A549 (cell line): Measurements from ENCODE around the gene DAZAP1. TPM values are rescaled to one million over a fixed set of nuclear protein-coding genes. Genes with fewer than 3 reads are reported as not detected.

Source experiments
- ATAC-seq, 2 experiments: fragments of 200-7000 bp in 1 of 2; fragments of >200 bp in 1 of 2; cut with Nextera tagmentation in 1 of 2; cut with Tn5 transposase in 1 of 2; 3 replicates each; pipeline versions ENCODE4 v1.8.0 to v1.9.1; 2018 to 2020; ENCODE audit warnings: mild to moderate bottlenecking in 1 of 2, moderate library complexity in 1 of 2
- CTCF ChIA-PET: fragments of 300-600 bp; sonication (Branson Sonifier 250); formaldehyde crosslinking; extraction: SDS; loops from one replicate; lab custom pipeline; 2021; ENCODE audit warnings: antibody characterized with exemption, inconsistent platforms; lab: Yijun Ruan, JAX
- POLR2A ChIA-PET: fragments of 350-600 bp; formaldehyde crosslinking; extraction: SDS; loops from one replicate; lab custom pipeline; 2021; ENCODE audit warnings: antibody characterized with exemption, inconsistent platforms; lab: Yijun Ruan, JAX
- DNase-seq, 2 experiments: peaks; one replicate each; pipeline versions ENCODE4 v3.0.0 to v3.0.0-alpha.2; 2011 to 2016; ENCODE audit warnings: low read depth in 1 of 2, low spot score in 1 of 2
- FAIRE-seq: peaks from 2 replicates; lab custom pipeline; 2011; peaks lifted over from hg19 to GRCh38; lab: Jason Lieb, UNC
- H3K27ac ChIP-seq, 2 experiments: fragments of >200 bp; sonication (Bioruptor Twin); formaldehyde crosslinking; 3 replicates each; pipeline ENCODE4 v1.5.1; 2016 to 2017
- H3K4me1 ChIP-seq: fragments of >200 bp; sonication (Bioruptor Twin); formaldehyde crosslinking; 3 replicates; pipeline ENCODE4 v1.6.1; 2016
- H3K4me2 ChIP-seq: fragments of >200 bp; sonication (Bioruptor Twin); formaldehyde crosslinking; 3 replicates; pipeline ENCODE4 v1.6.1; 2016
- H3K4me3 ChIP-seq: fragments of >200 bp; sonication (Bioruptor Twin); formaldehyde crosslinking; 3 replicates; pipeline ENCODE4 v1.5.1; 2016
- H3K9me3 ChIP-seq: fragments of >200 bp; sonication (Bioruptor Twin); formaldehyde crosslinking; 3 replicates; pipeline ENCODE4 v1.6.1; 2016
- BHLHE40 ChIP-seq: IDR thresholded peaks from 2 replicates; pipeline ENCODE4 v1.6.1; 2012; ENCODE audit warnings: low read depth, low read length, inconsistent platforms
- CBX2 ChIP-seq: fragments of 200-600 bp; sonication (generic); IDR thresholded peaks from 2 replicates; pipeline ENCODE4 v1.6.1; 2016; ENCODE audit warnings: low read depth, mild to moderate bottlenecking, borderline replicate concordance
- CHD2 ChIP-seq: fragments of 150-350 bp; IDR thresholded peaks from 2 replicates; pipeline ENCODE4 v1.6.1; 2014; ENCODE audit warnings: low read length; ENCODE audit not compliant: partially characterized antibody
- E2F6 ChIP-seq: IDR thresholded peaks from 2 replicates; pipeline ENCODE4 v1.6.1; 2012; ENCODE audit warnings: low read depth, borderline replicate concordance
- EHF ChIP-seq: fragments of 250-450 bp; sonication (Bioruptor Pico); IDR thresholded peaks from 2 replicates; pipeline ENCODE4 v1.5.0; 2020; ENCODE audit warnings: mild to moderate bottlenecking
- EHMT2 ChIP-seq: fragments of 200-600 bp; sonication (generic); IDR thresholded peaks from 2 replicates; pipeline ENCODE4 v1.6.1; 2016; ENCODE audit warnings: antibody characterized with exemption, low read depth, mild to moderate bottlenecking, moderate library complexity
- GATA3 ChIP-seq: IDR thresholded peaks from 2 replicates; pipeline ENCODE4 v1.6.1; 2012; ENCODE audit warnings: borderline replicate concordance
- HES2 ChIP-seq: fragments of >200 bp; sonication (Bioruptor Twin); formaldehyde crosslinking; IDR thresholded peaks from 2 replicates; pipeline ENCODE4 v1.6.1; 2016
- HEYL ChIP-seq: fragments of 250-450 bp; sonication (Bioruptor Pico); IDR thresholded peaks from 2 replicates; pipeline ENCODE4 v1.8.0; 2021; ENCODE audit warnings: mild to moderate bottlenecking, moderate library complexity
- JUN ChIP-seq, 2 experiments: fragments of >200 bp; sonication (Bioruptor Twin); formaldehyde crosslinking; IDR thresholded peaks; 2 replicates in 1 of 2; 3 replicates in 1 of 2; pipeline ENCODE4 v1.6.1; 2016 to 2017
- JUNB ChIP-seq: fragments of >200 bp; sonication (Bioruptor Twin); formaldehyde crosslinking; IDR thresholded peaks from 2 replicates; pipeline ENCODE4 v1.6.1; 2016
- MAZ ChIP-seq: fragments of 150-350 bp; IDR thresholded peaks from 2 replicates; pipeline ENCODE4 v1.6.1; 2014; ENCODE audit warnings: antibody characterized with exemption, low read depth, low read length, borderline replicate concordance
- MYC ChIP-seq: IDR thresholded peaks from 2 replicates; pipeline ENCODE4 v1.6.1; 2012; ENCODE audit warnings: mild to moderate bottlenecking, inconsistent platforms, low read length, improper control_type of control experiment, borderline replicate concordance
- RAD21 ChIP-seq, 2 experiments: fragments of >200 bp in 1 of 2; sonication (Bioruptor Twin) in 1 of 2; formaldehyde crosslinking in 1 of 2; IDR thresholded peaks in 1 of 2; conservative IDR thresholded peaks in 1 of 2; 2 replicates in 1 of 2; 3 replicates in 1 of 2; pipeline ENCODE4 v1.6.1; 2012 to 2018; ENCODE audit warnings: inconsistent platforms in 1 of 2
- RARB ChIP-seq: fragments of 250-450 bp; sonication (Bioruptor Pico); IDR thresholded peaks from 2 replicates; pipeline ENCODE4 v1.8.0; 2021; ENCODE audit warnings: mild to moderate bottlenecking, moderate library complexity
- REST ChIP-seq: fragments of 200-600 bp; sonication (generic); IDR thresholded peaks from 2 replicates; pipeline ENCODE4 v1.6.1; 2016; ENCODE audit warnings: antibody characterized with exemption, mild to moderate bottlenecking, moderate library complexity
- WGBS: methylation state at CpG from one replicate; pipeline ENCODE4 v1.1.6; 2017; ENCODE audit errors: missing lambda C conversion rate; 5-methylcytosine and 5-hydroxymethylcytosine counted together
- polyA plus RNA-seq, 4 experiments: library from polyadenylated mRNA; depleted of rRNA in 3 of 4; stranded (reverse); fragments of >200 nt; fragmentation: RNase III in 1 of 4; extraction: RNeasy Plus Mini Kit Qiagen cat#74134 plus additional on column Dnase treatment in 1 of 4; gene quantifications; 2 replicates in 3 of 4; 3 replicates in 1 of 4; pipeline ENCODE4 v1.2.3, GENCODE V29; 2011 to 2017

Gene DAZAP1
- polyA plus RNA-seq, 2 of the 4 experiments (the other 2 are of a cell fraction): 58.9 to 86.3 TPM

GRCh38 chr19:1394252-1395193 is 12.9 kb upstream of the DAZAP1 start:
- Histone ChIP-seq H3K9me3 (no peaks in the 10 kb centered on the region), H3K4me2 (no peak overlapping the region), H3K27ac (no peak overlapping the region), H3K4me1 (no peaks in the 10 kb centered on the region), H3K4me3 (no peak overlapping the region)
- no peak for TF ChIP-seq EHF (CRISPR knock-in tag)
- no peak for TF ChIP-seq MYC
- TF ChIP-seq EHMT2: no peak
- TF ChIP-seq REST: no peak
- TF ChIP-seq MAZ: no peak
- no peak for TF ChIP-seq GATA3
- TF ChIP-seq CHD2: no peak
- no peak for TF ChIP-seq E2F6
- TF ChIP-seq BHLHE40: no peak
- TF ChIP-seq JUNB: no peak
- TF ChIP-seq RAD21 (conservative IDR thresholded peaks at IDR 0.05 in 1 of 2, IDR thresholded peaks at IDR 0.05 in 1 of 2): no peak
- TF ChIP-seq CBX2: no peak
- no peak for TF ChIP-seq HES2
- no peak for TF ChIP-seq RARB (CRISPR knock-in tag)
- TF ChIP-seq JUN (IDR thresholded peaks at IDR 0.05): no peak
- TF ChIP-seq HEYL: no peak
- POLR2A ChIA-PET: no interaction called here
- CTCF ChIA-PET: interaction anchor here (0.6 kb wide), 1 partner anchor 115 kb away, joined by 3 read pairs; no protein-coding TSS in a partner anchor
- no peak for DNase-seq
- 85% methylated on average over 15 of the region's 43 CpGs for WGBS
- peak in 1 of 2 experiments; percentile 13; a peak in 1 of 6 replicates for ATAC-seq
- no peak for FAIRE-seq

GRCh38 chr19:1395194-1396018 is 12.0 kb upstream of the DAZAP1 start:
- no peak; a peak in 1 of 6 replicates for ATAC-seq
- Histone ChIP-seq H3K4me3 (no peak overlapping the region), H3K4me2 (no peak overlapping the region), H3K4me1 (peaks cover 4% of the 10 kb centered on the region; the same call in 2 of the 3 replicates), H3K27ac (no peak overlapping the region), H3K9me3 (no peaks in the 10 kb centered on the region)
- CTCF ChIA-PET: no interaction called here
- FAIRE-seq: no peak
- TF ChIP-seq RARB (CRISPR knock-in tag): no peak
- POLR2A ChIA-PET: no interaction called here
- 94% methylated on average over 9 of the region's 52 CpGs for WGBS
- DNase-seq: no peak
